MM.1S (cell line): ENCODE results near the gene ROMO1.
"Not testable (repeated sequence)": the region's sequence is repeated elsewhere in the genome, so short reads cannot be mapped to it uniquely, and the experiment has no call there.

ENCODE experiments used
- DNase-seq: peaks from one replicate; pipeline ENCODE4 v3.0.0-alpha.2; 2015
- H2AFZ ChIP-seq: fragments of 300-600 bp; sonication (generic); 2 replicates; pipeline ENCODE4 v1.6.0; 2016; ENCODE audit warnings: antibody characterized with exemption, low read length
- H3F3A ChIP-seq: fragments of 300-600 bp; sonication (generic); 2 replicates; pipeline ENCODE4 v1.6.1; 2016; ENCODE audit warnings: mild to moderate bottlenecking, antibody characterized with exemption, low read length, moderate library complexity, mixed read lengths; ENCODE audit not compliant: insufficient read depth
- H3K27ac ChIP-seq: fragments of 300-600 bp; sonication (generic); 2 replicates; pipeline ENCODE4 v1.5.1; 2016; ENCODE audit warnings: mild to moderate bottlenecking, low read length
- H3K27me3 ChIP-seq: fragments of 300-600 bp; sonication (generic); replicated peaks from 2 replicates; pipeline ENCODE4 v1.6.0; 2016; ENCODE audit warnings: low read length; ENCODE audit not compliant: insufficient read depth
- H3K36me3 ChIP-seq: fragments of 300-600 bp; sonication (generic); replicated peaks from 2 replicates; pipeline ENCODE4 v1.6.1; 2016; ENCODE audit warnings: mild to moderate bottlenecking, low read length, mixed read lengths; ENCODE audit not compliant: insufficient read depth
- H3K4me1 ChIP-seq: fragments of 300-600 bp; sonication (generic); 2 replicates; pipeline ENCODE4 v1.6.1; 2016; ENCODE audit warnings: low read length, mixed read lengths
- H3K4me2 ChIP-seq: fragments of 300-600 bp; sonication (generic); 2 replicates; pipeline ENCODE4 v1.6.0; 2016; ENCODE audit warnings: low read depth, low read length
- H3K4me3 ChIP-seq: fragments of 300-600 bp; sonication (generic); 2 replicates; pipeline ENCODE4 v1.5.1; 2016; ENCODE audit warnings: low read length, mixed read lengths
- H3K79me2 ChIP-seq: fragments of 300-600 bp; sonication (generic); 2 replicates; pipeline ENCODE4 v1.6.1; 2016; ENCODE audit warnings: mixed run types, low read length, mixed read lengths
- H3K9ac ChIP-seq: fragments of 300-600 bp; sonication (generic); 2 replicates; pipeline ENCODE4 v1.6.1; 2016; ENCODE audit warnings: low read length, mixed read lengths
- H3K9me2 ChIP-seq: fragments of 300-600 bp; sonication (generic); replicated peaks from 2 replicates; pipeline ENCODE4 v1.6.1; 2016; ENCODE audit warnings: mild to moderate bottlenecking, low read length, mixed read lengths; ENCODE audit not compliant: insufficient read depth
- H3K9me3 ChIP-seq: fragments of 300-600 bp; sonication (generic); replicated peaks from 2 replicates; pipeline ENCODE4 v1.6.1; 2016; ENCODE audit warnings: mild to moderate bottlenecking, low read length, mixed read lengths; ENCODE audit not compliant: insufficient read depth
- H4K20me1 ChIP-seq: fragments of 300-600 bp; sonication (generic); 2 replicates; pipeline ENCODE4 v1.6.1; 2016; ENCODE audit warnings: mild to moderate bottlenecking, low read length, moderate library complexity, mixed read lengths; ENCODE audit not compliant: insufficient read depth
- CTCF ChIP-seq: fragments of 300-600 bp; sonication (generic); IDR thresholded peaks from 2 replicates; pipeline ENCODE4 v1.5.1; 2016; ENCODE audit warnings: antibody characterized with exemption, low read length, mixed read lengths
- EZH2 ChIP-seq: fragments of 300-600 bp; sonication (generic); optimal IDR thresholded peaks from 2 replicates; pipeline ENCODE3; 2017; ENCODE audit warnings: low read depth, mild to moderate bottlenecking, antibody characterized with exemption, low read length, mixed read lengths
- EZH2phosphoT487 ChIP-seq: fragments of 300-600 bp; sonication (generic); IDR thresholded peaks from 2 replicates; pipeline ENCODE4 v1.6.1; 2018; ENCODE audit warnings: antibody characterized with exemption, low read length

ROMO1 gene

GRCh38 chr20:35721219-35721618 is 22.0 kb downstream of the ROMO1 start:
- H3K4me2 ChIP-seq: no peak overlapping the region
- no peaks in the 10 kb centered on the region for H3K4me1 ChIP-seq
- H3K79me2 ChIP-seq: peaks cover 99% of the 10 kb centered on the region
- H3K4me3 ChIP-seq: no peak overlapping the region
- H3K9me2 ChIP-seq: no peaks in the 10 kb centered on the region
- no peak overlapping the region for H3K27ac ChIP-seq
- H3K9me3 ChIP-seq: no peaks in the 10 kb centered on the region
- no peak overlapping the region for H2AFZ ChIP-seq
- H3K27me3 ChIP-seq: no peaks in the 10 kb centered on the region
- no peak overlapping the region for H3K9ac ChIP-seq
- no peak for DNase-seq
- H4K20me1 ChIP-seq: peaks cover 62% of the 10 kb centered on the region
- H3F3A ChIP-seq: peaks cover 12% of the 10 kb centered on the region
- no peak for TF ChIP-seq EZH2
- no peak for TF ChIP-seq CTCF
- no peak for TF ChIP-seq EZH2phosphoT487
- peaks cover 47% of the 10 kb centered on the region for H3K36me3 ChIP-seq

DNA sequence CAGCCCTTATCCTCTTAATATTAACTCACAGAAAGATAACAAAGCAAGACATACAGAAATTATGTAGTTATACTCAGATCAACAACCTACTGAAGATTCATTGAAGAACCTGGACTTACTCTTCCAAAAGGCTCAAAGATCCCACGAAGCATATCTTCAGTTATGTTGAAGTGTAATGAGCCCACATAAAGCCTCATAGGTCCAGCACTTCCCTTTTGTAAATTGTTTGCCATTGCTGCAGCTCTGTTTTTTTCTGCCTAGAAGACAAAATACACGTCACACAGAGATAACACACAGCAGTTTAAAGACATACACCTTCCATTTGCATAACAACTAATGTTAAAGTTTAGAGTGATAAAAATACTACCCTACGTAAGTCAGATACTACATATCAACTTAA is 22.4 kb downstream of the ROMO1 start:
- DNase-seq: no peak
- Histone ChIP-seq H3K9ac (no peak overlapping the region), H4K20me1 (peaks cover 65% of the 10 kb centered on the region), H3K4me3 (no peak overlapping the region), H3K4me1 (no peaks in the 10 kb centered on the region), H3K27me3 (no peaks in the 10 kb centered on the region), H3K36me3 (peaks cover 51% of the 10 kb centered on the region), H3K27ac (no peak overlapping the region), H2AFZ (no peak overlapping the region), H3K9me3 (no peaks in the 10 kb centered on the region), H3K9me2 (no peaks in the 10 kb centered on the region), H3F3A (peaks cover 12% of the 10 kb centered on the region), H3K4me2 (no peak overlapping the region), H3K79me2 (peaks cover 99% of the 10 kb centered on the region)
- TF ChIP-seq EZH2phosphoT487: no peak
- no peak for TF ChIP-seq EZH2
- no peak for TF ChIP-seq CTCF

DNA sequence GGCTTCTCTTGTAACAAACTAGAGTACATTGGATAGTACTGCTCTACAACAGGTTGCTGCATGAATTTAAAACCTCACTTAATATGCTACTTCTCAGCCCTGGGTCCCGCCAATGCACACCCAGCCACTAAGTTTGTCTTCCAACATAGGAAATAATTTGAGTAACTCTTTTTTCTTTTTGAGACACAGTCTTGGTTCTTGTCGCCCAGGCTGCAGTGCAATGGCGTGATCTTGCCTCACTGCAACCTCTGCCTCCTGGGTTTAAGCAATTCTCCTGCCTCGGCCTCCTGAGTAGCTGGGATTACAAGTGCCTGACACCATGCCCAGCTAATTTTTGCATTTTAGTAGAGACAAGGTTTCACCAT is 24.1 kb downstream of the ROMO1 start:
- not testable (repeated sequence) for H3K9me2 ChIP-seq, H3K27me3 ChIP-seq, DNase-seq, H3K9me3 ChIP-seq, H3K4me3 ChIP-seq, H3K27ac ChIP-seq, H3F3A ChIP-seq, H2AFZ ChIP-seq, H3K4me1 ChIP-seq, H3K4me2 ChIP-seq, H3K9ac ChIP-seq
- Histone ChIP-seq H3K36me3 (peaks cover 59% of the 10 kb centered on the region), H3K79me2 (peaks cover 98% of the 10 kb centered on the region), H4K20me1 (peaks cover 63% of the 10 kb centered on the region)

- Histone ChIP-seq H3K79me2 (peaks cover 98% of the 10 kb centered on the region), H3K36me3 (peaks cover 62% of the 10 kb centered on the region), H4K20me1 (peaks cover 60% of the 10 kb centered on the region)
- H3K4me3 ChIP-seq, H3K4me2 ChIP-seq, H3K27ac ChIP-seq, H3K9me2 ChIP-seq, H2AFZ ChIP-seq, H3K9ac ChIP-seq, H3F3A ChIP-seq, H3K27me3 ChIP-seq, H3K9me3 ChIP-seq, H3K4me1 ChIP-seq, DNase-seq: not testable (repeated sequence)
Measured at GRCh38 chr20:35723652-35724320, 24.6 kb downstream of the ROMO1 start.
